GM23338 (cell line): Measurements from ENCODE around the gene ZNF280D. TPM values are rescaled to one million over a fixed set of nuclear protein-coding genes. Genes with fewer than 3 reads are reported as not detected.
A peak's percentile ranks its signal among the peaks of the same experiment; 100 is the strongest.

Experiments used
- ATAC-seq: fragments of 200-7000 bp; cut with Tn5 transposase; 3 replicates; pipeline ENCODE4 v1.9.1; 2020
- DNase-seq: peaks from one replicate; pipeline ENCODE4 v3.0.0-alpha.2; 2015; ENCODE audit warnings: low spot score
- H2AFZ ChIP-seq: fragments of 200-600 bp; sonication (generic); 2 replicates; pipeline ENCODE4 v1.8.0; 2016; ENCODE audit warnings: antibody characterized with exemption, mild to moderate bottlenecking, moderate library complexity
- H3F3A ChIP-seq: fragments of 200-600 bp; sonication (generic); replicated peaks from 2 replicates; pipeline ENCODE4 v1.8.0; 2017; ENCODE audit warnings: antibody characterized with exemption, mixed run types, low read depth
- H3K27ac ChIP-seq: fragments of 200-600 bp; sonication (generic); 2 replicates; pipeline ENCODE4 v1.6.1; 2016; ENCODE audit warnings: low read depth
- H3K27me3 ChIP-seq: fragments of 200-600 bp; sonication (generic); 2 replicates; pipeline ENCODE4 v1.8.0; 2016; ENCODE audit warnings: mild to moderate bottlenecking, mixed run types, moderate library complexity; ENCODE audit not compliant: insufficient read depth
- H3K36me3 ChIP-seq: fragments of 200-600 bp; sonication (generic); 2 replicates; pipeline ENCODE4 v1.8.0; 2016; ENCODE audit warnings: mild to moderate bottlenecking; ENCODE audit not compliant: insufficient read depth
- H3K4me1 ChIP-seq: fragments of 200-600 bp; sonication (generic); 2 replicates; pipeline ENCODE4 v1.8.0; 2016; ENCODE audit warnings: mild to moderate bottlenecking, moderate library complexity; ENCODE audit not compliant: insufficient read depth
- H3K4me2 ChIP-seq: fragments of 200-600 bp; sonication (generic); 2 replicates; pipeline ENCODE4 v1.7.1; 2017; ENCODE audit warnings: mixed run types
- H3K4me3 ChIP-seq: fragments of 200-600 bp; sonication (generic); 2 replicates; pipeline ENCODE4 v1.6.1; 2016; ENCODE audit warnings: mixed run types
- H3K79me2 ChIP-seq: fragments of 200-600 bp; sonication (generic); replicated peaks from 2 replicates; pipeline ENCODE4 v1.8.0; 2017; ENCODE audit warnings: mild to moderate bottlenecking; ENCODE audit not compliant: insufficient read depth
- H3K9me2 ChIP-seq: fragments of 200-600 bp; sonication (generic); 2 replicates; pipeline ENCODE4 v1.8.0; 2017; ENCODE audit not compliant: insufficient read depth
- H4K20me1 ChIP-seq: fragments of 200-600 bp; sonication (generic); replicated peaks from 2 replicates; pipeline ENCODE4 v1.8.0; 2017; ENCODE audit warnings: mild to moderate bottlenecking; ENCODE audit not compliant: insufficient read depth
- H3K27ac Mint-ChIP-seq: 2 replicates; pipeline ENCODE4 v1.8.0; 2020; ENCODE audit warnings: inconsistent platforms, mild to moderate bottlenecking, moderate library complexity, mixed read lengths
- H3K27me3 Mint-ChIP-seq: 3 replicates; pipeline ENCODE4 v1.8.0; 2022; ENCODE audit warnings: low read depth, mild to moderate bottlenecking, moderate library complexity, mixed read lengths, inconsistent platforms; ENCODE audit not compliant: insufficient read depth, poor library complexity
- H3K36me3 Mint-ChIP-seq: 3 replicates; pipeline ENCODE4 v1.8.0; 2021; ENCODE audit warnings: low read depth, mild to moderate bottlenecking, inconsistent platforms, moderate library complexity, mixed read lengths
- H3K4me1 Mint-ChIP-seq: 3 replicates; pipeline ENCODE4 v1.8.0; 2020; ENCODE audit warnings: mild to moderate bottlenecking, inconsistent platforms, mixed read lengths
- H3K4me3 Mint-ChIP-seq: 3 replicates; pipeline ENCODE4 v1.8.0; 2021; ENCODE audit warnings: moderate library complexity, mild to moderate bottlenecking, inconsistent platforms, mixed read lengths
- H3K9me3 Mint-ChIP-seq: 3 replicates; pipeline ENCODE4 v1.8.0; 2020; ENCODE audit warnings: moderate library complexity, mild to moderate bottlenecking, inconsistent platforms, mixed read lengths
- CREB1 ChIP-seq: fragments of 250-450 bp; sonication (Bioruptor Pico); IDR thresholded peaks from 2 replicates; pipeline ENCODE4 v1.5.0; 2020; ENCODE audit warnings: low read depth, mild to moderate bottlenecking, moderate library complexity
- CTCF ChIP-seq, 2 experiments: fragments of 200-600 bp in 1 of 2; sonication (generic) in 1 of 2; conservative IDR thresholded peaks; 2 replicates each; pipeline versions ENCODE4 v1.5.1 to v1.6.1; 2016 to 2017; ENCODE audit warnings: antibody characterized with exemption in 2 of 2, low read depth in 2 of 2, mild to moderate bottlenecking in 2 of 2, moderate library complexity in 1 of 2
- ETS1 ChIP-seq: IDR thresholded peaks from 2 replicates; pipeline ENCODE4 v1.6.1; 2016; ENCODE audit warnings: antibody characterized with exemption
- EZH2 ChIP-seq: fragments of 200-600 bp; sonication (generic); IDR thresholded peaks from one replicate; pipeline ENCODE4 v1.8.0; 2017; ENCODE audit warnings: antibody characterized with exemption, mild to moderate bottlenecking, low read depth; ENCODE audit not compliant: unreplicated experiment
- EZH2phosphoT487 ChIP-seq: fragments of 200-600 bp; sonication (generic); IDR thresholded peaks from one replicate; pipeline ENCODE4 v1.8.1; 2018; ENCODE audit warnings: antibody characterized with exemption; ENCODE audit not compliant: unreplicated experiment
- JUNB ChIP-seq: IDR thresholded peaks from one replicate; pipeline ENCODE4 v1.6.1; 2016; ENCODE audit warnings: antibody characterized with exemption; ENCODE audit not compliant: unreplicated experiment
- NANOG ChIP-seq: IDR thresholded peaks from 2 replicates; pipeline ENCODE4 v1.6.1; 2016; ENCODE audit warnings: antibody characterized with exemption, borderline replicate concordance
- POLR2AphosphoS5 ChIP-seq: IDR thresholded peaks from 2 replicates; pipeline ENCODE4 v1.6.1; 2016; ENCODE audit warnings: antibody characterized with exemption, low read depth
- REST ChIP-seq: IDR thresholded peaks from one replicate; pipeline ENCODE4 v1.6.1; 2018; ENCODE audit warnings: antibody characterized with exemption; ENCODE audit not compliant: unreplicated experiment
- STAT1 ChIP-seq: IDR thresholded peaks from one replicate; pipeline ENCODE4 v1.6.1; 2016; ENCODE audit warnings: antibody characterized with exemption; ENCODE audit not compliant: unreplicated experiment
- ZNF114 ChIP-seq: fragments of 250-450 bp; sonication (Bioruptor Pico); IDR thresholded peaks from 2 replicates; pipeline ENCODE4 v1.5.0; 2020; ENCODE audit warnings: mild to moderate bottlenecking, moderate library complexity
- ZNF331 ChIP-seq: fragments of 250-450 bp; sonication (Bioruptor Pico); IDR thresholded peaks from 2 replicates; pipeline ENCODE4 v1.5.0; 2020; ENCODE audit warnings: low read depth, mild to moderate bottlenecking, moderate library complexity
- ZNF462 ChIP-seq: fragments of 250-450 bp; sonication (Bioruptor Pico); IDR thresholded peaks from 2 replicates; pipeline ENCODE4 v1.5.0; 2020; ENCODE audit warnings: mild to moderate bottlenecking, moderate library complexity
- polyA plus RNA-seq: library from polyadenylated mRNA; unstranded; fragments of >200 nt; fragmentation: Nextera tagmentation; extraction: Ambion mirVana; gene quantifications from 2 replicates; pipeline ENCODE4 v1.2.1, GENCODE V29; 2016
- total RNA-seq: library from RNA; depleted of rRNA; stranded (reverse); fragments of >200 nt; shearing (Covaris generic); gene quantifications from 2 replicates; pipeline ENCODE4 v1.2.3, GENCODE V29; 2014

ZNF280D gene
- total and polyA plus RNA-seq, 2 experiments from 2014 or later = 23.3 to 32.5 TPM

- peaks cover 10% of the 10 kb centered on the region; the same call in 2 of the 3 replicates for H3K36me3 Mint-ChIP-seq
- H3K9me2 ChIP-seq = no peaks in the 10 kb centered on the region
Observed at GRCh38 chr15:56602253-56602652, 131.1 kb downstream of the ZNF280D start.

More at GRCh38 chr15:56602253-56602652, 131.1 kb downstream of the ZNF280D start:
- DNase-seq = peak; percentile 6
- no peak for ATAC-seq
- H3K4me3 Mint-ChIP-seq = no peak overlapping the region
- Histone ChIP-seq H3K79me2 (no peaks in the 10 kb centered on the region), H2AFZ (no peak overlapping the region), H3K36me3 (no peaks in the 10 kb centered on the region; the same call in 1 of the 2 replicates), H3K27ac (no peak overlapping the region), H3F3A (no peaks in the 10 kb centered on the region), H3K4me3 (no peak overlapping the region), H3K4me2 (no peak overlapping the region), H3K4me1 (no peaks in the 10 kb centered on the region), H3K27me3 (no peaks in the 10 kb centered on the region), H4K20me1 (no peaks in the 10 kb centered on the region)
- no peak for TF ChIP-seq CREB1 (CRISPR knock-in tag)
- no peak for TF ChIP-seq EZH2phosphoT487
- no peak for TF ChIP-seq ZNF114 (CRISPR knock-in tag)
- no peak for TF ChIP-seq EZH2
- no peak for TF ChIP-seq ZNF331 (CRISPR knock-in tag)
- TF ChIP-seq REST = no peak
- no peak for TF ChIP-seq NANOG
- no peak for TF ChIP-seq POLR2AphosphoS5
- TF ChIP-seq JUNB = no peak
- TF ChIP-seq ZNF462 (CRISPR knock-in tag) = no peak
- TF ChIP-seq ETS1 = no peak
- TF ChIP-seq STAT1 = no peak
- TF ChIP-seq CTCF (conservative IDR thresholded peaks at IDR 0.05; ENCODE audit: low read depth in 2 of 2) = no peak
- H3K9me3 Mint-ChIP-seq = peaks cover 22% of the 10 kb centered on the region
- no peak overlapping the region for H3K27ac Mint-ChIP-seq
- no peaks in the 10 kb centered on the region for H3K27me3 Mint-ChIP-seq
- H3K4me1 Mint-ChIP-seq = peaks cover 4% of the 10 kb centered on the region; the same call in 2 of the 3 replicates
